Daoy (cell line): ENCODE results near the gene GABRB2. TPM values are rescaled to one million over a fixed set of nuclear protein-coding genes. Genes with fewer than 3 reads are reported as not detected.
"Not testable (repeated sequence)": the region's sequence is repeated elsewhere in the genome, so short reads cannot be mapped to it uniquely, and the experiment has no call there.

Experiments used
- DNase-seq: peaks from one replicate; pipeline ENCODE4 v3.0.0-alpha.2; 2015; ENCODE audit warnings: low read depth
- total RNA-seq: library from RNA; depleted of rRNA; stranded (reverse); fragments of >200 nt; shearing (Covaris generic); gene quantifications from 2 replicates; pipeline ENCODE4 v1.2.3, GENCODE V29; 2014; rRNA removed

GABRB2 gene
- total RNA-seq, 1 experiment from 2014 or later, result 0.11 TPM

GRCh38 chr5:161245846-161246245 is 300.7 kb downstream of the GABRB2 start:
- not testable (repeated sequence) for DNase-seq

Other genes with a start within 250 kb of the GABRB2 start
- not detected in 2 replicates for gene GABRA6, start 139.0 kb upstream of the GABRB2 start, total RNA-seq